AG20443 (cell line): ENCODE data around the gene SHROOM2.
A peak's percentile ranks its signal among the peaks of the same experiment; 100 is the strongest.

Source experiments
- DNase-seq: peaks from one replicate; pipeline ENCODE4 v3.0.0; 2012; ENCODE audit warnings: low spot score, mixed read lengths

SHROOM2 gene

GRCh38 chrX:9897761-9898161 lies 111.5 kb downstream of the SHROOM2 start:
- peak; percentile 72 for DNase-seq

- peak; percentile 48 for DNase-seq
Observed at GRCh38 chrX:9899640-9900111, 113.4 kb downstream of the SHROOM2 start.

GRCh38 chrX:9902656-9903055 lies 116.4 kb downstream of the SHROOM2 start:
- peak; percentile 16 for DNase-seq

- no peak for DNase-seq
Observed at GRCh38 chrX:9903146-9903545, 116.9 kb downstream of the SHROOM2 start.

GRCh38 chrX:9905288-9905687 lies 119.1 kb downstream of the SHROOM2 start:
- no peak for DNase-seq

- no peak for DNase-seq
Observed at GRCh38 chrX:9905721-9906120, 119.5 kb downstream of the SHROOM2 start.

- no peak for DNase-seq
Observed at GRCh38 chrX:9906919-9907318, 120.7 kb downstream of the SHROOM2 start.

GRCh38 chrX:9907645-9908387 lies 121.6 kb downstream of the SHROOM2 start:
- DNase-seq: no peak

GRCh38 chrX:9909254-9909653 lies 123.0 kb downstream of the SHROOM2 start:
- DNase-seq: no peak

GRCh38 chrX:9911487-9911886 lies 125.3 kb downstream of the SHROOM2 start:
- DNase-seq: no peak

GRCh38 chrX:9912351-9913145 lies 126.3 kb downstream of the SHROOM2 start:
- peak; percentile 25 for DNase-seq

GRCh38 chrX:9913146-9913433 lies 126.9 kb downstream of the SHROOM2 start:
- no peak for DNase-seq

GRCh38 chrX:9917861-9918260 lies 131.6 kb downstream of the SHROOM2 start:
- DNase-seq: no peak

GRCh38 chrX:9919632-9920172 lies 133.5 kb downstream of the SHROOM2 start:
- no peak for DNase-seq

GRCh38 chrX:9921407-9921806 lies 135.2 kb downstream of the SHROOM2 start:
- DNase-seq: no peak

- DNase-seq: no peak
Observed at GRCh38 chrX:9923357-9923756, 137.1 kb downstream of the SHROOM2 start.

GRCh38 chrX:9926002-9926401 lies 139.8 kb downstream of the SHROOM2 start:
- DNase-seq: no peak

GRCh38 chrX:9927698-9928482 lies 141.7 kb downstream of the SHROOM2 start:
- DNase-seq: no peak

- DNase-seq: no peak
Observed at GRCh38 chrX:9935436-9935835, 149.2 kb downstream of the SHROOM2 start.

- DNase-seq: no peak
Observed at GRCh38 chrX:9937761-9938160, 151.5 kb downstream of the SHROOM2 start.

GRCh38 chrX:9938516-9938915 lies 152.3 kb downstream of the SHROOM2 start:
- no peak for DNase-seq

GRCh38 chrX:9940421-9940820 lies 154.2 kb downstream of the SHROOM2 start:
- DNase-seq: peak; percentile 32
